GDM1 (cell line): Measurements from ENCODE around the gene RRAD.
A peak's percentile ranks its signal among the peaks of the same experiment; 100 is the strongest.
"Not testable (repeated sequence)": the region's sequence is repeated elsewhere in the genome, so short reads cannot be mapped to it uniquely, and the experiment has no call there.

Experiments
- DNase-seq: peaks from one replicate; lab custom pipeline; 2025; lab: John Stamatoyannopoulos, UW

RRAD gene

DNA sequence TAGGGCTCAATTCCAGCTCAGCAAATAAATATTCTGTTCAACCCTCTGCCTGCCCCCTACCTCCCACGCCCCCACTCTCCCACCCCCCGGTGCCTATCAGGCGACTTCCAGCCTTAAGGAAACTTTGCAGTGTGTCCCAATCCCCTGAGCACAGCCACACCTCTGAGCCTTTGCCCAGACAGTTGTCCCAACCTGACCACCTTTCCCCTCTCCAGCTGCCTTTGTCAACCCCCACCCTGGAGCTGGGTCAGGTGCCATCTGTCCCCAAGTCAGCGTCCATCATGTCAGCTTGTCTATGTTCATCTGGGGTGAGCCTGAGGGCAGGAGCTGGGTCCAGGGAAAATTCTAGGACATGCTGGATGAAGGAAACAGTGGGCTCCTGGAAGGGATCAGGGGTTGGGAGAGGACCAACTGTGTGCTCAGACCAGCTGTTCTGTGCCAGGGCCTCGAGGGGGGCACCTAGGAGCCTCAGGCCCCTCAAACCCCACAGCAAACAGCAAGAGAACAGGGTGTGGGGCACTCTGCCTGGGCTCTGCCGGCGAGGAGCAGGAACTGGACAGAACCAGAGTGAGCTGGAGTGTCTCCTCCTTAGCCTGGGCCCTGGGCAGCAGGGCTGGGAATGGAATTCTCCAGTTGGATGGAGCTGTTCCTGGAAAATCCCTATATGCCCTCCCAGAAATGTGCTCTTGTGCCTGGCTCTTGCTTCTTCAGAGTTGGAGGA lies 24.5 kb downstream of the RRAD start:
- DNase-seq, result no peak

DNA sequence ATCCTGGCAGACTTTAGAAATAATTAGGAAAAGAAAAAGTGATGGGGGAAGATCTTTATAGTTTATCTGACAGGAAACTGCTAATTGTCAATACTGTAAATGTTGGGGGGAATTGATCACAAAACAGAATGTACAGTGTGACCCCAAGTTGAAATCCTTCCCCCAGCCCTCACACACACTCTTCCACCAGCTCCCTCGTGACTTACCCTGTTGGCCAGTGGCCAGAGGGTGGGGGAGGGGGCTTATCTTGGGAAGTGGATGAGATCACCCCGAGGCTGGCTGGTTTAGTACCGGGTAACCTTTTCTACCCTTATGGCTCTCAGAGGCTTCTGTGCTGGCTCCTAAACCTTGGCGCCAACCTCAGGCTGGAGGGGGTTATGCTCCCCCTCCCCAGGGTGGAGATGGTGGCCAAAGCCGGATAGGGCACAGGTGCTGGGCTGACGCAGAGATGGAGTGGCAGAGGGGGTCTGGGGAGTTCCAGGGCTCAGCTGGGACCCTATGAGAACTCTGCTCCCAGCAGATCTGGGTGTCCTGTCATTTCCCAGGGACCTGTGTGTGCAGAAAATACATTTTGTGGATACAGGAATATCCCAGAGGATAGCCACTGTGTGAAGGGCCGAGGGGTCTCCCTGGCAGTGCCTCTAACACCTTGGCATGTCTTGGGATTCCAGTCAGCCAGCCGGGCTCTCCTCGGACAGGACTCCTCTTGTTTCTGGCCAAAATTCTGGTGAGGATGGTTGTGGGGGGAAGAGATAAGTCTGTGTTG lies 25.2 kb downstream of the RRAD start:
- no peak for DNase-seq

DNA sequence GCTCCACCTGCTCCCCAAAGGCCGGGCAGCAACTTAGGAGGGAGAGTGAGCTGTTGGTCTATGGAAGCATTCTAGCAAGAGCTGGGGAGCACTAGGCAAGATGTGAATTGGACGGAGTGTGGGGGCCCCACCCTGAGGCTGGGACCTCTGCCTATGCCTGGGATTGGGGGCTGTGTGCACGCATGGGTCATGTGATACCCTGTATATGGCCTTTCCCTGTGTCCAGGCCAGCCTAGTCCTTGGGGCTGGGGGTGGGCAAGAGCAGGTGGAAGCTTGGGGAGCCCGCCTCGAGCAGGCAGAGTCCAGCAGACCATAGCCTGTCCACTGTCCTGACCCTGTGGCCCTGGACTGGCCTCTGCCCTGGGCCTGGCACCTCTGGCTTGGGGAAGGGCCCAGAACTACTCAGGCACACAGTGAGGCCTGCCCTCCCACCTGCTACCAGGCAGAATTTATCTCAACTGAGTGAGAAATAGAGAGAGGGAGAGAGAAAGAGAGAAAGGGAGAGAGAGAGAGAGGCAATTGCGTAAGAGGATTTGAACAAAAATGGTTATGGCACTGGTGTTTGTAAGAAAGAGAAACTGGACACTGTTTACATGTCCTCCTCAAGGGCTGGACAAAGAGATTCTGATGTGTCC lies 25.9 kb downstream of the RRAD start:
- no peak for DNase-seq

DNA sequence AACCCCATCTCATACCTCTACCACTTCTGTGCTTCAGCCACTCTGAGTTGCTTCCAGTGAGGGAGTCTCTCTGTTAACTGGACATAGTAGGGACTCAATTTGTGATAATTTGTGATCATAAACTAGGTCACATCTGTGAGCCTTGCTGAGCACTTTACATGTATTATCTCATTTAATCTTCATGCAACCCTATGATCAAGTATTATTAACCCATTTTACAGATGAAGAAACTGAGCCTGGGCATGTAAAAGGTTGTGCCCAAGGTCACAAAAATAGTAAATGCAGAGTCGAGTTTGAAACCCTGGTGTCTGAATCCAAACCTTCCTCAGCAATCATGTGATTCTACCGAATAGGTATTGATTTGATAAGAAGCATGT lies 26.4 kb downstream of the RRAD start:
- no peak for DNase-seq

DNA sequence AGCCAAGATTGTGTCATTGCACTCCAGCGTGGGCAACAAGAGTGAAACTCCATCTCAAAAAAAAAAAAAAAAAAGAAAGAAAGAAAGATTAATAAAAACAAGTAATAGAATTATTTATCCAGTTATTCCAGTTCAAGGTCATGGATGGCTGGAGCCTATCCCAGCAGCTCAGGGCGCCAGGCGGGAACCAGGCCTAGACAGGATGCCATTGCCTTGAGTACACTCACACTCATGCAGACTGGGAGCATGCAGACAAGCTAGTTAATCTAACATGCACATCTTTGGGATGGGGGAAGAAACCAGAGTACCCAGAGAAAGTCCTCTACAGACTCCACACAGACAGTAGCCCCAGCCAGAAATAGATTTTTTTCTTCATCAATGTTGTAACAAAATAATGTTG lies 27.1 kb downstream of the RRAD start:
- DNase-seq, result no peak

DNA sequence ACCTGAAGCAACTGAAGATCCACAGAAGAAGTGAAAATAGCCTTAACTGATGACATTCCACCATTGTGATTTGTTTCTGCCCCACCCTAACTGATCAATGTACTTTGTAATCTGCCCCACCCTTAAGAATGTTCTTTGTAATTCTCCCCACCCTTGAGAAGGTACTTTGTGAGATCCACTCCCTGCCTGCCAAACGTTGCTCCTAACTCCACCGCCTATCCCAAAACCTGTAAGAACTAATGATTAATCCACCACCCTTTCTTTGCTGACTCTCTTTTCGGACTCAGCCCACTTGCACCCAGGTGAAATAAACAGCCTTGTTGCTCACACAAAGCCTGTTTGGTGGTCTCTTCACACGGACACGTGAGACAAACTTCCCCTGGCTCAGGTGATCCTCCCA lies 28.7 kb downstream of the RRAD start:
- not testable (repeated sequence) for DNase-seq

DNA sequence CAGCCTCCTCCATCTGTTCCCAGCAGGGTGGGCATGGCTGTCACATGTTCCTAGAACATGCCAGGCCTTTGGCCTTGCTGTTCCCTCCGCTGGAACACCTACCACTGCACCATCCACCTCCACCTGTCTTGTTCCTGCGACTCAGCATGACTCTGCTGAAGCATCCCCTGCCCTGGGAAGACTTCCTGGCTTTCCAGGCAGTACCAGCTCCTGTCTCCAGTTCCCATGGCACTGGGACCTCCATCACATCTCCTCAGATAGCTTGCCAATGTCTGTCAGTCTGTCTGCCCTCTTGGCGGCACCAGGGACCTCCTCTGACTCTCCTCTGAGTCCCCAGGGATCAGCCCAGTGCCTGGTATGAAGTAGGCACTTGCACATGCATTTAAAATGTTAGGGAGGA lies 29.3 kb downstream of the RRAD start:
- no peak for DNase-seq

DNA sequence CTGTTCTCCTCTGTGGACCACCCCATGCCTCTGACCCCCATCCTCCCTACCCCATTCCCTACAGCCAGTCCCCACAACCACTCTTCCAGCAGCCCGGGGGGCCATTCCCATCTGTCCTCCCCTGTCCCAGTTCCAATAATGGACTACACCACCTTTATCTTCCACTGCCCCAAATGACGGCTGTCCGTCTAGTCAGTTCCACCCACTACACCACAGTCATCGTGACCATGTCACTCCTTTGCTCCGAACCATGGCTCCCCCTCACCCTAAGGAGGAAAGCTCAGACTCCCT lies 29.7 kb downstream of the RRAD start:
- no peak for DNase-seq

DNA sequence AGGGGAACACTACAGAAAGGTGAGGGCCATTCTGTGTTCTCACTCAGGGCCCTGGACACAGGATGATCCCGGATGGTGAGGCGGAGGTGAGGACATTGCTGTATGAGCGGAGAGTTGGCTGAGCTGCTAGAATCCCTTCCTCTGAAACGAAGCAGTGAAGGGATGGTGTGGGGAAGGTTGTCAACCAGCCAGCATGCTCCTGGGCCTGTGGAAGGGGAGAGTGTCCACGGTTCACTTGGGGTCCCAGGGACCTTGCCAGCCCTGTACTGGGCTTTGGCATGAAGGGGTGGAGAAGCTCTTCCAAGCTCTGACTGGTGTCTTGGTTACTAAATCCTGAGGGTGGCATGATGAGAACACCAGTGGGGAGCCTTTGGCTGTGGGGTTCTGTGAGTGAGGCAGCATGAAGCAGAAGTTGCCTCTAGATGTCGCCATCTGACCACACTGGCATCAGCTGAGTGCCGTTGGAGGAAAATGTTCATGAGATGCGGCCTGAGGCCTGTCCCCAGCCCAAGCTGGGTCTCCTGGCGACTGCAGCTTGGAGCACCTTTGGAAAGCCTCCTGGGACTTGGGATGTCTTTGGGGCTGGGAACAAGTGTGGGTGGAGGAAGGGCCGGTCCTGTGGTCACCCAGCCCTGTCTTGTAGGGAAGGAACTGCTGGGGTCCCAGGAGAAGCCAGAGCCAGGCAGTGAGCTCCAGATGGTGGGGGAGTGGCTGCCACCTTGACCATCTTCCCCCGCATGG lies 30.2 kb downstream of the RRAD start:
- DNase-seq, result peak; percentile 34

DNA sequence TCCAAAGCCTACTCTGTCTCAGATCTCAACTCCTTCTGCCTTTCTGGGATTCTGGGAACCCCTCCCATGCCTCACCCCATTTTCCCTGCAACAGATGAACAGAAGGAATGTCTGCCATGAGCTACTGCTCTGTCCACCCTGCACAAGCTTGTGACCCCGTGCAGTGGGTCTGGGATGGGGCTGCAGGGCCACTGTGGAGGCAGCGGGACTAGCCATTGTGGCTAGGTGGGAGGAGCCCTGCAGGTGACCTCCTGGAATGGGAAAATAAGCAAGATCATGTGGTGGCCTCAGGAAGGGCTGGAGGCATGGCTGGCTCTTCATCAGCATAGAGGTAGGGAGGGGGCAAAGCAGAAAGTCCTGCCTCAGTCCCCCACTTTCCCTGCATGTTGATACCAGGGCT lies 31.3 kb downstream of the RRAD start:
- no peak for DNase-seq

DNA sequence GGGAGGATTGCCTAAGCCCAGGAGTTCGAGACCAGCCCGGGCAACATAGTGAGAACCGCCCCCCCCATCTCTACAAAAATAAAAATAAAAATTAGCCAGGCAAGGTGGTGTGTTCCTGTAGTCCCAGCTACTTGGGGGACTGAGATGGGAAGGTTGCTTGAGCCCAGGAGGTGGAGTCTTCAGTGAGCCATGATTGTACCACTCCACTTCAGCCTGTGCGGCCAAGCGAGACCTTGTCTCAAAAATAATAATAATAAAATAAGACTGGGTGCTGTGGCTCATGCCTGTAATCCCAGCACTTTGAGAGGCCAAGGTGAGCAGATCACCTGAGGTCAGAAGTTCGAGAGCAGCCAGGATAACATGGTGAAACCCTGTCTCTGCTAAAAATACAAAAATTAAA lies 33.5 kb downstream of the RRAD start:
- DNase-seq, result no peak

DNA sequence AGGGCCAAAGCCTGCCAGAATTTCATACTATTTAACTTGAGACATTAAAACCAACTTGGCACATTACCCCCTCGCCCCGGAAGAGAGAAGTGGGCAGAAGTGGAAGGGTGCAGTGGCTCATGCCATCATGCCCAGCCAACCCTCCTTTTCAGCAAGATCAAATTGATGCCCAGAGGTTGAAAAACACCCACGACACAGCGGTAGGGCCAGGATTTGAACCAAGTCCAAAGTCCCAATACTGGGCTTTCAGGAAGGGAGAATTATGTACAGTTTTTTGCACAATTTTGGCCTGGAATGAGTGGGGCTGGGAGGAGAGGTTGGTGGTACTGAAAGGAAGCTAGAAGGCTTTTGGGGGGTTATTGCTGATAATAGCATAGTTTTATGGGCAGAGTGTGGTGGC lies 34.0 kb downstream of the RRAD start:
- no peak for DNase-seq

DNA sequence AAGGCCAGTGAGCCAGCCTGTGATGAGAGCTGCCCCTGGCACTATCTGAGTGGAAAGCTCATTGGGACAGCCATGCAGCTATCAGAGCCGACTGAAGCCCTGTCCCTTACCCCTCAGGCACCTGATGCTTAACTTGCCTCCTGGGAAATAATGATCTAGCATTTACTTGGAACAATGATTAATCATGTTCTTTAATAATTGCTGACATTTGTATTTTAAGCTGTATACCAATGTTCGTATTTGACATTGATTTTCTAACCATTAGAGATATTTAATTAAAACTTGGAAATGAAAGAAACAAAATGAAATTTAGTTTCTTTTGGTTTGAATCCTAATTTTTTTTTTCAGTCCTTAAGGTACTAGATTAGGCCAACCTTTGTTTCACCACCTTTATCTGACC lies 34.5 kb downstream of the RRAD start:
- DNase-seq, result no peak

DNA sequence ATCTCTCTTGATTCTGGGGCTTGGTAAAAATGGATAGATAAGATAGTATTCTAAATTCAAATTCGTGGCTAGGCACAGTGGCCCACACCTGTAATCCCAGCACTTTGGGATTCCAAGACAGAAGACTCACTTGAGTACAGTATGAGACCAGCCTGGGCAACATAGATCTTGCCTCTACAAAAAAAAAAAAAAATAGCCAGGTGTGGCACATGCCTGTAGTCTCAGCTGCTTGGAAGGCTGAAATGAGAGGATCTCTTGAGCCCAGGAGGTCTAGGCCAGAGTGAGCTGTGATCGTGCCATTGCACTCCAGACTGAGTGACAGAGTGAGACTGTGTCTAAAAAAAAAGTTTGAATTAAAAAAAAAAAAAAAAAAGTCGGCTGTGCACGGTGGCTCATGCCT lies 35.7 kb downstream of the RRAD start:
- DNase-seq, result no peak

DNA sequence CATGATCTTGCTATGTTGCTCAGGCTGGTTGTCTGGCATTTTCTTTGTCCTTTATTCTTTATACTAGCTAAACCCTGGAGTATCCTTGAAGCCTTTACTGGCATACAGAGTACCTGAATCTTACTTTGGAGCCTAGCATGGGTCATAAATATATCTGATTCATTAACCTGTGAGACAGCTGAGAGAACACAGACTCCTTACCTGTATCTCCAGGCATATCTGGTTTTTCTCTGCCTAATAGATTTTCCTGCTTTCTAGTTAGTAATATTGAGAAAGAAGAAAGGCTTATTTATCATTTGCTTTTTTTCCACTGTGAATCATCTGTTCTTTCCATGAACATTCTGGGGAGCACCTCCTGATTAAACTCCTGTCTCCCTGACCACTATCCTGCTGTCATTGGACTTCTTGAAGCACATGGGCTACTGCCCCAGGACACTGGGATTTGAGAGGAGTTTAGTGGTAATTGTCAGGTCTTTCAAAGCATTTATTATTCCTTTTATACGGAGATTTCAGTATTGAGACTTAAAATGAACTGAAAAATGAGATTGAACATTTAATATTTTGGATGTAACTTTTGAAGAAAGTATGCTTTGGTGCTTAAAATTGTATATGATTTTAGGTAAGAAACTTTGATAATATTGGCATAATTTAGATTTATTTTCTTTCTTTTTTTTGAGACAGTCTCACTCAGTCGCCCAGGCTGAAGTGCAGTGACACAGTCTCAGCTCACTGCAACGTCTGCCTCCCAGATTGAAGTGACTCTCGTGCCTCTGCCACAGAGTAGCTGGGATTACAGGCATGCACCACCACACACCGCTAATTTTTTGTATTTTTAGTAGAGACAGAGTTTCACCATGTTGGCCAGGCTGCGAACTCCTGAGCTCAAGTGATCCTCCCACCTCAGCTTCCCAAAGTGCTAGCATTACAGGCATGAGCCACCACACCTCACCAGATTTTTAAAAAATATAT lies 36.4 kb downstream of the RRAD start:
- DNase-seq, result no peak

DNA sequence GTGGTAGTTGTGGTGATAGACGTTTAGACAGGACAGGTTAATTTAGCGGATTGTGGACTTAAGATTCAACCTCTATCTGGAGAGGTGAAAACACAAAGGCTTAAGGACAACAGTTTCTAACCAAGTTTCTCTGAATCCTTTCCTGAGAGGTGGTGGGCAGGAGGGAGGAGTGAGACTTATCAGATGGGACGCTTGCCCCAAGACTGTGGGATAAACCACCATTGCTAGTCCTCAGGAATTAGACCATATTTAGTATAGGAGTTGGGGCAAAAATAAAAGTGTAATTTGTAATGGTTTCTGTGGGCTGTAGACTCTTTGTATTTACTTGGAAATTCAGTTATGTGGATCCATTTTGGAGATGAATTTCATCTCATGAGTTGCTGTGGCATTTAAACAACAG lies 38.4 kb downstream of the RRAD start:
- no peak for DNase-seq

DNA sequence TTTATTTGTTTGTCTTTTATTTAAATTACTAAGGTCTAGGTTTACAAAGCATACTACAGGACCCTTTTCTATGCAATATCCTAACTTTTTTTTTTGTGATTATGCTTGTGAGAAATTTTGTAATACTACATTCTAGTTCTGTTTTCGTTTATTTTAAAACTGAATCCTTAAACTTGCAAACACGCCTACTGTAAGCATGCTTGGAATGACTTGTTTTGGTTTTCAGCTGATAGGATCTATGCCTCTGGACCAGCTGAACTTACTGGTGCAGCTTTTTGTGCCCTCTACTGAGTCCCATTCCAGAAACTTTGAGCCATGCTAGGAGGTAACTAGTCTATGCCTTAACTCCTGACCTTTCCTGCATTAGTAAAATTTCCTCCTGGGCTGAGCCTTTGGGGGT lies 39.0 kb downstream of the RRAD start:
- no peak for DNase-seq

DNA sequence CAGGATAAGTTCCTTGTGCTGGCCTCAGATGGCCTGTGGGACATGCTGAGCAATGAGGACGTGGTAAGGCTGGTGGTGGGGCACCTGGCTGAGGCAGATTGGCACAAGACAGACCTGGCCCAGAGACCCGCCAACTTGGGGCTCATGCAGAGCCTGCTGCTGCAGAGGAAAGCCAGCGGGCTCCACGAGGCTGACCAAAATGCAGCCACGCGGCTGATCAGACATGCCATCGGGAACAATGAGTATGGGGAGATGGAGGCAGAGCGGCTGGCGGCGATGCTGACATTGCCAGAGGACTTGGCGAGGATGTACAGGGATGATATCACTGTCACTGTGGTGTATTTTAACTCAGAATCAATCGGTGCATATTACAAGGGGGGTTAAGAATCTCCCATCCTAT lies 39.8 kb downstream of the RRAD start:
- no peak for DNase-seq

DNA sequence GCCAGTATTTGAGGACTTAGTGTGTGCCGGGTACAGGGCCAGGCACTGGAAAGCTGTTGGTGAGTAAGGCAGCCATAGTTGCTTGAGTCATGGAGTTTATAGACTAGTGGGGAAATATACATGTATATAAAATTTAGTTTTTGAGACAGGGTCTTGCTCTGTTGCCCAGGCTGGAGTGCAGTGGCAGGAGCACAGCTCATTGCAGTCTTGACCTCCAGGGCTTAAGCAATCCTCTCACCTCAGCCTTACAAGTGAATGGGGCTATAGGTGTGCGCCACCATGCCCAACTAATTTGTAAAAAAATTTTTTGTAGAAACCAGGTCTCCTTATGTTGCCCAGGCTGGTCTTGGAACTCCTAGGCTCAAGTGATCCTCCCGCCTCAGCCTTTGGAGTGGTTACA lies 42.6 kb downstream of the RRAD start:
- DNase-seq, result no peak

DNA sequence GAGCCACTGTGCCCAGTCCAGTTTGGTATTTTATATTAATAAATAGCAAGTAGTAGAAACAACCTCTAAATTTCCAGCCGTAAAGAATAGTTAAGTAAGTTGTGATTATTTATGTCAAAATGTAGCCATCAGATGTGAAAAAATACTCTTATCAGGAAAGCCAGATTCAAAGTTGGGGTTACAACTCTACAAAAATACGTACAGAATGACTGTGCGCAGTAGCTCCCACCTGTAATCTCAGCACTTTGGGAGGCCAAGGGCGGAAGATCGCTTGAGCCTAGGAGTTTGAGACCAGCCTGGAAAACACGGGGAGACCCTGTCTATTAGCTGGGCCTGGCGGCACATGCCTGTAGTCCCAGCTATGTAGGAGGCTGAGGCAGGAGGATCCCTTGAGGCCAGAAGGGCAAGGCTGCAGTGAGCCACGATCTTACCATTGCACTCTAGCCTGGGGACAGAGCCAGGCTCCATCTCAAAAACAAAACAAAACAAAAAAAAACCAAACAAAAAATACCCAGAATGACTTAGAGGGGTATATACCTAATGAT lies 43.3 kb downstream of the RRAD start:
- DNase-seq, result no peak

DNA sequence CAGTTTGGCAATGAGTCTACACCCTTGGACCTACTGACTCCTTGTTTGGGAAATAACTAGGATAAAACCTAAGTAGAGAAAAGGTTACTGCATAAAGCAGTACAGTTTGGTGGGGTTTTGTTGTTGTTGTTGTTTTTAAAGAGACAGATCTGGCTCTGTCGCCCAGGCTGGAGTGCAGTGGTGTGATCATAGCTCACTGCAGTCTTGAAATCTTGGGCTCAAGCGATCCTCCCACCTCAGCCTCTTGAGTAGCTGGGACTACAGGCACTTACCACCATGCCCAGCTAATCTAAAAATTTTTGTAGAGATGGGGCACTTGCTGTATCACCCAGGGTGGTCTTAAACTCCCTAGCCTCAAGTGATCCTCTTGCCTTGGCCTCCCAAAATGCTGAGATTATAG lies 43.8 kb downstream of the RRAD start:
- no peak for DNase-seq
